ENCODE results near the gene BUD23.
"Not testable (repeated sequence)": the region's sequence is repeated elsewhere in the genome, so short reads cannot be mapped to it uniquely, and the experiment has no call there.

BUD23 gene

GRCh38 chr7:73722182-73722581 lies 38.8 kb downstream of the BUD23 start:
- not testable (repeated sequence) for DNase-seq

GRCh38 chr7:73722785-73723184 lies 39.4 kb downstream of the BUD23 start:
- no peak for DNase-seq

GRCh38 chr7:73723813-73724212 lies 40.4 kb downstream of the BUD23 start:
- no peak for DNase-seq

DNA sequence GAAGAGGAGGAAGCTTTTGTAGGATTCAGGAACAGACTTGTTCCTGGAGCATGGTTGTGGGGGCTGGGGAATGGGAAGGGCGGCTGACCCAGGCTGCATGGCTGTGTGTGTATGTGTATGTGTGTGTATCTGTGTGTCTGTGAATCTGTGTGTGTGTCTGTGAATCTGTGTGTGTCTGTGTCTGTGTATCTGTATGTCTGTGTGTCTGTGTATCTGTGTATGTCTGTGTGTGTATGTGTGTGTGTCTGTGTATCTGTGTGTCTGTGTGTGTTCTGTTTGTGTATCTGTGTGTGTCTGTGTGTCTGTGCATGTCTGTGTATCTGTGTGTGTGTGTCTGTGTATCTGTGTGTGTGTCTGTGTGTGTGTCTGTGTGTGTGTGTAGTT lies 42.7 kb downstream of the BUD23 start:
- no peak for DNase-seq

DNA sequence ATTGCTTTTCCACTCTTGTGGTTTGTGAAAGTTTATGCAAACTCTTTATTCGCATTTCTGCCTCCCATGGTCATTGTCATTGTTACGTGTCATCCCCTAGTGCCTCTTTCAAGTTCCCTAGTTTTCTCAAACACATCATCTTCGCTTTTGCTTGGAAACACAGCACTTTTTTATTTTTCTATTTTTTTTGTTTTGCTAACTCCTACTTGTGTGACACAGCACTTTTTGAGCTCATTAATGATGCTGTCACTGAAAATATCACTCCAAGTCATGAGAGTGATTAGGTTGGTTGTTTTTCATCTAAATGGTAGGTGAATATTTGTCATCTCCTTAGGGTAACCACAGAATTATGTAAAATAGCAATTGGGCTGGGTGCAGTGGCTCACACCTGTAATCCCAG lies 44.6 kb downstream of the BUD23 start:
- no peak for DNase-seq

DNA sequence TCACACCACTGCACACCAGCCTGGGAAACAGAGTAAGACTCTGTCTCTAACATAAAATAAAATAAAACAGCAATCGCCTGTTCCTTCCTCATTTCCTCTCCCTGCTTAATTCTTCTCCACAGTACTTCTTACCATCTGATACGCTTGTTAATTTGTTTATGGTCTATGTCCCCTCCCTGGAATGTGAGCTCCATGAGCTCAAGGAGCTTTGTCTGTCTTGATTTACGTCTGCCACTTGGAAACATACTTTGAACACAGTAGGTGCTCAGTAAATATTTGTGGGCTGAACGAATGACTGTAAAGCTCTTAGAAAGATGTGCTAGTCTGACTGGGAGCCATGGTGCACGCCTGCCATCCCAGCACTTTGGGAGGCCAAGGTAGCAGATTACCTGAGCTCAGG lies 45.2 kb downstream of the BUD23 start:
- DNase-seq, result no peak

DNA sequence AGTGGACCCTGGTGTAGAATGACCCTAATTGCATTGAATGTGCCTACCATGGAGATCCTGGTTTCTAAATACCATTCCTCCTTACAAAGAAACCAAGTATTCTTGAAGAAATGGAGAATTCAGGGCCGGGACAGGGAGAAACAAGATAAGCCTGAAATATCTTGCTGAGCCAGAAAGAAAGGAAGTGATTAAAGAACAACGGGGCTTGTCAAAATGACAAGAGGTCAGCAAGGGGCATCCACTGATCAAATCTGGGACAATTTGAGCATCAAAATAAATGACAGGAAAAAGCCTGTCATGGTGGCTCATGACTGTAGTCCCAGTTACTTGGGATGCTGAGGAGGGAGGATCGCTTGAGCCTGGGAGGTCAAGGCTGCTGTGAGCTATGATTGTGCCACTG lies 47.1 kb downstream of the BUD23 start:
- no peak for DNase-seq

GRCh38 chr7:73732397-73732796 lies 49.0 kb downstream of the BUD23 start:
- no peak for DNase-seq

DNA sequence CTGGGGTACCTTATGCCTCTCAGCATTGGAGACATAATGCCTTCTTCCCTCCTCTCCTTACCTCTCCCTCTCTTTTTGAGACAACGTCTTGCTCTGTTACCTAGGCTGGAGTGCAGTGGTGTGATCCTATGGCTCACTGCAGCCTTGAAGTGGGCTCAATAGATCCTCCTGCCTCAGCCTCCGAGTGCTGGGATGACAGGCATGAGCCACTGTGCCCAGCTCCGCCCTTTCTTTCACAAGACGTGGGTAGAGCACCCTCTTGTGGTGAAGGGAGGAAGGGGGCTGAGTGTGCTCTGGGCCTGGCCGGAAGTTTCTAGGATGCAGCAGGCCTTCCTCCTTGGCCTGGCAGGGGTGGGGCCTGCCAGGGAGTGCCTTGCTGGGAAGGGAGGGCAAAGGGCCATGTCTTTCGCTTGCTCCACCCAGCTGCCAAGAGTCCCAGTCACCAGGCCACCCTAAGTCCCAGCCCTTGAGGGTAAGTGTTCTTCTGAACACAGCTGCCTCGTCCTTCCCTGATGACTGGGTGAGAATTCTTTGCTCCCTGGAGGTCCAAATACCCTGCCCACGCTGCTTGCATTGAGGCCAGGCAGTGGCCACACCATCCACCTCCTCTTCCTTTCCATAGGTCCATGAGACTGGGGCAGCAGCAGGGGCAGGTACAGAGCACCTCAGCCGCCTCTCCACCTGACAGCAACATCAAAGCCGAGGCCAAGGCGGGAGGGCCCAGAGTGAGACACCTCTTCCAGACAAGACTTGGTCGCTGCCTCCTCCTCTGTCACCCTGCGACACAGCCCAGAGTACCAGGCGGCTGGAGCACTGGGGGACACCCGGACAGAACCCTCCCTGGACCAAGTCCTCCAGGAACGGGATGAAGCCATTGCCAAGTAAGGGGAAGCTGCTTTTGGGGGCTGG lies 51.5 kb downstream of the BUD23 start:
- peak; percentile 89 for DNase-seq

GRCh38 chr7:73735528-73735905 lies 52.1 kb downstream of the BUD23 start:
- no peak for DNase-seq

- no peak for DNase-seq
Measured at GRCh38 chr7:73736885-73737284, 53.5 kb downstream of the BUD23 start.

- DNase-seq, result no peak
Measured at GRCh38 chr7:73737491-73738219, 54.3 kb downstream of the BUD23 start.

DNA sequence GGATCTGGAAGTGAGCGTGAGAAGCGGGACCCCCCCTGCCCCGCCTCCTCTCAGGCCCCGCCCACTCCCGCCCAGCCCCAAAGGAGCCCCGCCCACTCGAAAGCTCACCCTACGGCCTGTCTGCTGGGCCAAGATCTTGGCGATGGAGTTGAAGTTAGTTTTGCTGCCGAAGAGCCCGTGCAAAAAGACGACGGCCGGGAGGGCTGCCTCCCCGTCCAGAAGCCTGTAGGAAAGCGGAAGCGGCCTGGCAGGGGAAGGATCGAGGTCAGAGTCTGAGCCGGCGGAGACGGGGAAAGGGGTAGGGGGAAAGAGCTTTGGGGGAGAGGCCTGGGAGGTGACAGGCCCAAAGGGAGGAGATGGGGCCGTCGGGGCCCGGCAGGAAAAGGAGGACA lies 54.8 kb downstream of the BUD23 start:
- peak; percentile 76 for DNase-seq

DNA sequence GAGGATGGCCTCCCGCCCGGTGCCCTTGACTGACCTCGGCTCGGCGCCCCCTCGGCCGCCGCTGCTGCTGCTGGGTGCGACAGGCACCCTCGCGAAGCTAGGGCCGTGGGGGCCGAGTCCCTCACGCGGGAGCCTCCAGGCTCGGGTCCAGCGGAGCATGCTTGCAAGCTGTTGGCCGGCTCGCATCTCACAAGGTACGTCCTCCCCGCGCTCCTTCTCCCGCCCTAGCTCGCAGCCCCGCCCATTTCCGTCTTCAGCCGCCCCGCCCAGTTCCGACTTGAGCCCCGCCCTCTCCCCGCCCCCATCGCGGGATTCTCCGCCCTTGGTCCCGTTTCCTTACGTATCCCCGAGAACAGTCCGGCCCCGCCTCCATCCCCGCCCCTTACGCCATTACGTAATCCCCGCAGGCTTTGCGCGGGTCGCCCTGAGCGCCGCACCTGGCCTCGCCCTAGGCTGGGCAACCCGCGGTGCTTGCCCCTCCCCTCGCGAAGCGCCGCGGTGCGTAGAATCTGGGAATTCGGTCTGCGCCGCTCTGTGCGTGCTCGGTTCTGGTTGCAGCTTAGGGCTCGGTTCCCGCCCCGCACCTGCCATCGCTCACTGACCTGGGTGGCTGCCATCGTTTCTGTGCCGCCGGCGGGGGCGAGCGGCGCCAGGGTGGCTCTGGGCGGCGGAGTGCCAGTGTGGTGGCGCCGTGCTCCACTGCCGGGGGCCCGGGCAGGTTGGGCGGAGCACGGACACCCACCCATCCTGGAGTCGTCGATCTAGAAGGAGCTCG lies 55.4 kb downstream of the BUD23 start, which contains the start of gene ABHD11:
Gene ABHD11, minus strand, starts transcription at position 191 of the 775 bp plus-strand sequence. Its CDS starts 32 bp downstream, at position 159.
- peak; percentile 98 for DNase-seq

GRCh38 chr7:73739387-73739767 lies 56.0 kb downstream of the BUD23 start:
- no peak for DNase-seq

GRCh38 chr7:73740212-73740611 lies 56.8 kb downstream of the BUD23 start:
- no peak for DNase-seq

GRCh38 chr7:73740771-73741170 lies 57.4 kb downstream of the BUD23 start:
- no peak for DNase-seq

- DNase-seq, result no peak
Measured at GRCh38 chr7:73741600-73741999, 58.2 kb downstream of the BUD23 start.

DNA sequence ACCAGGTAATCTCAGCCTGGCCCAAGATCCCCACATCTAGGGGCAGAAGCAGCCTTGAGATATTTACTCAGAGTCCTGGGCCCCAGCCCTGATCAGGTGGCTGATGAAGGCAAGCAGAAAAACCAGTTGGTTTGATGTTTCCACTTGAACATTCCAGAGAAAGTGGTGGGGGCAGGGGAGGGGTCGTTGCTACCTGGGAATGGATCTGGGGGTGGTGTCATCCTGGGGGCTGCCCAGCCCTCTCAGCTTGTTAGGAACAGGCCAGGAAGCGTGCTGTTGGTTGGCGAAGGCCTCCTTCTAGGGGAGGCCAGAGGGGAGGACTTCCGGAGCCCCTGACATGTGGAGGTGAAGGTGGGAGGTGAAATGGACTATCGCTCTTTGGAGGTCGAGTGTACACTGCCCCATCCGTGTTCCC lies 58.9 kb downstream of the BUD23 start:
- no peak for DNase-seq

DNA sequence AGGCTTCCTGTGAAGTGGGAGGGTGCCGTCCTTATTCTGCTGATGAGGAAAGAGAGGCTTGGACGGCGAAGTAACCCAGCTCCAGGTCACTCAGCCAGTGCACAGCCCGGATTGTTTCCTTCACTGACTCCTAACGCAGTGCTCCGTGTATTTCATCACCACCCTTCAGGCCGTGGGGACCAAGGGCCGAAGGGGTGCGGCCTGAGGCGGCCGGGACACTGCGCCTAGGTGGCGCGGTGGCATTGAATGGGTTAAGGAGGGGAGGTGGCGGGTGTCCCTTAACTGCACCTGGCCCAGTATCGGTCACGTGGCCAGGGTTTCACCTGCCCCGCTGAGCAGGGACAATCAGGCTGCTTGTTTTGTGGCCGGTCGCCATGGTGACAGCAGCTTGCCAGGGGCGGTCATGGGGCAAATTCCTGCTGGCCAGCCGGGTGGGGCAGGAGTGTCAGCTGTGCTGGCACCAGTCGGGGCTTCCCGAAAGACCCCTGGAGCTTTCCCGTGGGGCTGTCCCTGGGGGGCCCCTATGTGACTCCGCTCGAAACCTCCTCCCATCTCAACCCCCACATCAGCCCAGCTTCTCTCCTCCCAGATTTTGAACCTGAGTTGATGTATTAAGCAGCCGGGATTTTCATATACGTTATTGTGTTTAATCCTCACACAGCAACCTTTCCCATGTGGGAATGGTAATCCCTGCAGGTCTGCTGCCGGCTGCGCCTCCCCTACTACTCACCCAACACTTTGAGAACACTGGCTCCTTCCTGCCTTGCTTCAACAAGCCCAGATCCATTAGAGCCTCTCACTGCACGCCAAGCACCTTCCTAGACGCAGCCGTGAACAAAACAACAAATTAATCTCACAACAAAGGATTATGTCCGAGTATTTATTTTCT lies 59.6 kb downstream of the BUD23 start:
- no peak for DNase-seq

- no peak for DNase-seq
Measured at GRCh38 chr7:73746378-73746777, 63.0 kb downstream of the BUD23 start.

Measured in stimulated activated CD4-positive, alpha-beta T cell treated with anti-CD3 and anti-CD28 coated beads, Interleukin-15, amount 100 ng/mL, for 24 hours (primary cell).